Right lobe of liver (tissue), 6 donors: ENCODE measurements around the gene DHRS4L2. TPM values are rescaled to one million over a fixed set of nuclear protein-coding genes. Genes with fewer than 3 reads are reported as not detected.

Source experiments
- ATAC-seq, 4 donors: fragments of 200-7000 bp; cut with Tn5 transposase; one replicate each; pipeline ENCODE4 v1.9.1; 2020; ENCODE audit warnings: mild to moderate bottlenecking in 4 of 4, moderate library complexity in 4 of 4
- DNase-seq, 3 donors: peaks; one replicate each; pipeline ENCODE4 v3.0.0-alpha.2; 2020
- H3K27ac ChIP-seq, 3 donors: fragments of 200-600 bp; one replicate each; pipeline ENCODE4 v1.8.0; 2022
- H3K27me3 ChIP-seq, 2 donors: fragments of 200-600 bp; one replicate each; pipeline ENCODE4 v1.8.0; 2022
- H3K36me3 ChIP-seq, 4 donors: fragments of 200-600 bp; sonication (generic) in 1 of 4; one replicate each; pipeline versions ENCODE4 v1.5.1 to v1.8.0; 2017 to 2022; ENCODE audit warnings: control low read depth in 1 of 4
- H3K4me1 ChIP-seq, 4 donors: fragments of 200-600 bp; sonication (generic) in 1 of 4; one replicate each; pipeline versions ENCODE4 v1.5.1 to v1.8.0; 2017 to 2022; ENCODE audit warnings: control low read depth in 1 of 4
- H3K4me3 ChIP-seq, 3 donors: fragments of 200-600 bp; one replicate each; pipeline ENCODE4 v1.8.0; 2022
- H3K9me3 ChIP-seq, 4 donors: fragments of 200-600 bp; sonication (generic) in 1 of 4; one replicate each; pipeline versions ENCODE4 v1.5.1 to v1.8.0; 2017 to 2022; ENCODE audit warnings: control low read depth in 1 of 4
- POLR2A ChIP-seq: fragments of 450-650 bp; IDR thresholded peaks from one replicate; pipeline ENCODE4 v1.6.1; 2017; ENCODE audit warnings: antibody characterized with exemption, mild to moderate bottlenecking
- WGBS: methylation state at CpG from one replicate; pipeline ENCODE4 v1.1.6; 2018; ENCODE audit warnings: low coverage, low lambda C conversion rate; ENCODE audit not compliant: insufficient coverage; ENCODE audit errors: missing lambda C conversion rate; 5-methylcytosine and 5-hydroxymethylcytosine counted together
- intact Hi-C, 2 donors: fragments of 100-400 bp; cut with DNase I; formaldehyde crosslinking; loops; one replicate each; pipeline versions ENCODE4 v1.11.2 to v1.14.1; 2022
- total RNA-seq, 6 experiments: library from RNA; depleted of rRNA in 2 of 6; stranded (reverse); fragments of >200 nt in 2 of 6; fragmentation: NEBNext Ultra II Directional in 3 of 6; extraction: Animal tissue kit (Norgen Biotek cat#: 25700) in 3 of 6; gene quantifications; one replicate each; pipeline versions ENCODE4 v1.1.0 to v1.2.4, GENCODE V29; 2016 to 2023
- TF ChIP-seq, protein P1 (sequence below), 4 donors: fragments of 200-600 bp in 3 of 4; fragments of 450-650 bp in 1 of 4; IDR thresholded peaks; one replicate each; pipeline versions ENCODE4 v1.5.1 to v1.8.0; 2016 to 2022; ENCODE audit warnings: antibody characterized with exemption in 4 of 4, mild to moderate bottlenecking in 2 of 4
- donor health status: DM: no; HTN: yes; CAD: no.
- donor health status: DM: no; HTN: no; CAD: no.
- donor health status: DM: no; HTN: no; CAD: no.
- donor health status: DM: no; HTN: yes; CAD: no.
- donor health status: DM: no; HTN: yes; CAD: no.

The DHRS4L2 gene
- total RNA-seq, 6 experiments from 2014 or later: 17.7 to 53.6 (median 32.3) TPM

DNA sequence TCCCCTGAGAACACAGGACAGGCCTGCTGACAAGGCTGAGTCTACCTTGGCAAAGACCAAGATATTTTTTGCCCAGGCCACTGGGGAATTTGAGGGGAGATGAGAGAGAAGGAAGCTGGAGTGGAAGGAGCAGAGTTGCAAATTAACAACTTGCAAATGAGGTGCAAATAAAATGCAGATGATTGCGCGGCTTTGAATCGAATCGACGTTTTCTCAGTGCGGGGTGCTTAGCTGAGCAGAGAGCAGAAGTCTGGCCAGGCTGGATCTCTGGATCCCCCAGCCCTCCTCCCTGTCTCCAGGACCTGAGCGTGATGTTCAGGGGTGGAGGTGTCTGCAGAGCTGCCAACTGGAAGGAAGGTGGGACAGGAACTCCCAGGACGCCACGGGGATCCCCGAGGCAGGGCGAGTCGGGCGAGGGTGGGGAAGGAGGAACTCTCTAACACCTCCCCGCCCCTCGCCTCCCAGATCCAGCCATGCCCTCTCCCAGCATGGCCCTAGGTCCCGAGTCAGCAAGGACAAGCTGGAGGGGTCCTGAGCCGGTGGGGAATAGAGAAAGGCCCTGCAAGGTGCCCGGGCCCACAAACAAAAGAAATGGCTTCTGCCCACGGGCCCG, 62.6 kb downstream of the DHRS4L2 start:
- H3K36me3 ChIP-seq: no peaks in the 10 kb centered on the region
- TF ChIP-seq, protein P1, sequence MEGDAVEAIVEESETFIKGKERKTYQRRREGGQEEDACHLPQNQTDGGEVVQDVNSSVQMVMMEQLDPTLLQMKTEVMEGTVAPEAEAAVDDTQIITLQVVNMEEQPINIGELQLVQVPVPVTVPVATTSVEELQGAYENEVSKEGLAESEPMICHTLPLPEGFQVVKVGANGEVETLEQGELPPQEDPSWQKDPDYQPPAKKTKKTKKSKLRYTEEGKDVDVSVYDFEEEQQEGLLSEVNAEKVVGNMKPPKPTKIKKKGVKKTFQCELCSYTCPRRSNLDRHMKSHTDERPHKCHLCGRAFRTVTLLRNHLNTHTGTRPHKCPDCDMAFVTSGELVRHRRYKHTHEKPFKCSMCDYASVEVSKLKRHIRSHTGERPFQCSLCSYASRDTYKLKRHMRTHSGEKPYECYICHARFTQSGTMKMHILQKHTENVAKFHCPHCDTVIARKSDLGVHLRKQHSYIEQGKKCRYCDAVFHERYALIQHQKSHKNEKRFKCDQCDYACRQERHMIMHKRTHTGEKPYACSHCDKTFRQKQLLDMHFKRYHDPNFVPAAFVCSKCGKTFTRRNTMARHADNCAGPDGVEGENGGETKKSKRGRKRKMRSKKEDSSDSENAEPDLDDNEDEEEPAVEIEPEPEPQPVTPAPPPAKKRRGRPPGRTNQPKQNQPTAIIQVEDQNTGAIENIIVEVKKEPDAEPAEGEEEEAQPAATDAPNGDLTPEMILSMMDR (IDR thresholded peaks at IDR 0.05): no peak
- no peak for TF ChIP-seq POLR2A
- H3K4me1 ChIP-seq: peaks cover 0 to 8% (median 2%) of the 10 kb centered on the region in 4 donors
- WGBS: 45% methylated on average over 10 of the region's 20 CpGs
- no peaks in the 10 kb centered on the region for H3K9me3 ChIP-seq
- peak overlapping the region in 1 of 3 donors; percentile 39 for H3K27ac ChIP-seq
- intact Hi-C loops: no loop called here
- ATAC-seq (peak in 3 of 4 donors; percentile 1 to 16 (median 13)), DNase-seq (peak in 1 of 3 donors; percentile 48)
- H3K27me3 ChIP-seq: no peaks in the 10 kb centered on the region
- H3K4me3 ChIP-seq: peak overlapping the region; percentile 38 to 63 (median 62)

DNA sequence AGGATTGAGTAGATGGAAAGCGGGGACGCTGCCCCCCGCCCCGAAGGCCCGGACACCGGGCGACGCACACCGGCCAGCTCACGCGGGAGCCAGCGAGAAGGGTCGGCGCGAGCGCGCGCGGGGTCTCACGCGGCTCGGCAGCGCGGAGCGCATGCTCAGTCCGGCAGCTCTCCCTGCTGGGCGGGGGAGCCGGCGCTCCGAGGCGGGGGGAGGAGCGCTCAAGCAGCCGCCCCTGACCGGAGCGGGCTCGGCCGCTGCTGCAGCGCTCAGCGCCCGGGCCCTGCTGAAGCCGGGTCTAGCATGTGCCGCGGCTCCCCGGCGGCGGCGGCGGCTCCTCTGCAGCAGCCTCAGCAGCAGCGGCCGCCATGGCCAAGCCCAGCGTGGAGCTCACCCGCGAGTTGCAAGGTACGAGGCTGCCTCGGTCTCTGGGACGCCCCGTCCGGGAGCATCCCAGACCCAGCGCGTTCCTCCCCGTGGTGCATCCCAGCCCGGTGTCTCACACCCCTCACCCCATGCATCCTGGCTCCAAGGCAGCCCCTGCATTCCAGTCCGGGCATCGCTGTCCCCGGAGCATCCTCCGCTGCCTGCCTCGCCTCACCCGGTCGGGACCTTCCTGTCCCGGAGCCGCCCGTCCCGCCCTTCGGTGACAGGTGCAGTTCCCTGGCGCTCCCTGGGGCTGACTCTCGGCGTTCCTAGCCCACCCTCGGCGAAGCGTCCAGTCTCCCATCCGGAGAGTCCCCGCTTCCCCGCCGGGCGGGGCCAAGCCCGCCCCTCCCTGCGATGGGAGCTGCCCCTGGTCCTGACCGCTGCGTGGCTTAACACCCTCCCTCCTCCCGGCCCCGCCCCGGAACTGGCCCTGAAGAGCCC, 63.3 kb downstream of the DHRS4L2 start, which contains the start of gene CARMIL3:
Gene CARMIL3 (plus strand): TSS at position 221 of the 867 bp plus-strand sequence. CDS start 145 bp downstream, at position 366.
- intact Hi-C loops: no loop called here
- Histone ChIP-seq H3K4me1 (peaks cover 0 to 14% (median 2%) of the 10 kb centered on the region in 4 donors), H3K9me3 (no peaks in the 10 kb centered on the region), H3K27me3 (no peaks in the 10 kb centered on the region), H3K27ac (peak within 1 kb of the TSS in 1 of 3 donors; percentile 39), H3K4me3 (peak within 1 kb of the TSS; percentile 38 to 63 (median 62)), H3K36me3 (no peaks in the 10 kb centered on the region)
- 5% methylated on average over 4 of the region's 92 CpGs for WGBS
- TF ChIP-seq, protein P1 (IDR thresholded peaks at IDR 0.05): peak in 2 of 4 donors; percentile 3 to 5
- peak; percentile 21 for TF ChIP-seq POLR2A
- peak; percentile 61 to 77 (median 67) for DNase-seq
- peak; percentile 79 to 92 (median 88) for ATAC-seq

DNA sequence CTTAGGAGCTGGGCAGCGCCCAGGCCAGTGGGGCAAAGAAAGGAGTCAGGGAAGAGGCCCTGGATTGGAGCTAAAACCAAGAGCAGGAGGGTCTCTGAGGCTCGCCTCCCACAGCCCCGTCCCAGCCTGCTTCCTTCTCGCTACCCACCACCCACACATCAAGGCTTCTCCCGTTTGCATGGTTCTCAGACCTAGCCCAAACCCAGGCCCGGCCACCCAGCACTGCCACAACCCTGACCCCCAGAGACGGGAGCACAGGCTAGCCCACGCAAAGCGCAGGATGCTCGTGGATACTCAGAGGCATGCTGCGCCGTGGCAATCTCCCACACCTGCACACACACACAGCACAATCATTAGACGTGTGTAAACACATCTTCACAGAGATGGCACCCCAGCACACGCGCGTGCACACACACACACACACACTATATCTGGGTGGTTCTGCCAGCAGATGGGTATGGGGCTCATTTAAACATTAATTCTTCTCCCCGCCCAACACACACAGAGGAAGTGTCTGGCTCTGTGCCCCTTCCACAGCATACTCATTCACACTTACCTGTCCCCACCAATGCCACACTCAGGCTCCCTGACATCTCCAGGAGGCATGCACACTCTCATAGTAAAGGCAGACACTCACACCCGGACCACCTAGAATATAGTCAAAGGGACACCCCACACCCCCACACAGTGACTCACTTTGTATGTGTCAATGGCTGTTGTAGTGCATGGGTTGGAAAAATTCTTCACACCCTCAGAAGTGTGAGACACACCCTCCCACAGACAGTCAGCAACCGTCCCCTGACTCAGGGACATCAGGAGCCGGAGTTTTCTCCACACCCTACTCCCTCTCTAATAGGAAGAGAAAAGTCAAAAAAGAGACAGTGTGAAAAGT, 64.2 kb downstream of the DHRS4L2 start:
- H3K36me3 ChIP-seq: no peaks in the 10 kb centered on the region
- H3K27me3 ChIP-seq: no peaks in the 10 kb centered on the region
- H3K4me1 ChIP-seq: peaks cover 0 to 23% (median 2%) of the 10 kb centered on the region in 4 donors
- WGBS: 45% methylated on average over 7 of the region's 20 CpGs
- TF ChIP-seq, protein P1 (IDR thresholded peaks at IDR 0.05): no peak
- no peak for TF ChIP-seq POLR2A
- intact Hi-C loops: no loop called here
- no peaks in the 10 kb centered on the region for H3K9me3 ChIP-seq
- H3K27ac ChIP-seq: no peak overlapping the region
- peak in 1 of 3 donors; percentile 33 for DNase-seq
- peak overlapping the region in 1 of 3 donors; percentile 62 for H3K4me3 ChIP-seq
- no peak for ATAC-seq
